Measurements from ENCODE around the gene DOCK9. TPM values are rescaled to one million over a fixed set of nuclear protein-coding genes. Genes with fewer than 3 reads are reported as not detected.

Gene DOCK9
- total and polyA plus RNA-seq, 2 experiments from 2014 or later, result 8.5 to 57.7 TPM

- TF ChIP-seq ZNF462 (CRISPR knock-in tag; IDR thresholded peaks at IDR 0.05) (no peak), REST (IDR thresholded peaks at IDR 0.05; ENCODE audit: unreplicated experiment) (no peak), ZNF331 (CRISPR knock-in tag; IDR thresholded peaks at IDR 0.05; ENCODE audit: low read depth) (no peak), CTCF (conservative IDR thresholded peaks at IDR 0.05; ENCODE audit: low read depth in 2 of 2) (no peak), POLR2AphosphoS5 (IDR thresholded peaks at IDR 0.05; ENCODE audit: low read depth) (no peak), ETS1 (IDR thresholded peaks at IDR 0.05) (no peak)
These were observed 209.3 kb downstream of the DOCK9 start (continued) for GRCh38 chr13:98768522-98768921.
